Psoas muscle (tissue), 8 donors: ENCODE results near the gene KLF3. TPM values are rescaled to one million over a fixed set of nuclear protein-coding genes. Genes with fewer than 3 reads are reported as not detected.

Source experiments
- ATAC-seq, 4 donors: fragments of 200-7000 bp; cut with Tn5 transposase; one replicate each; pipeline ENCODE4 v1.9.1; 2020; ENCODE audit warnings: moderate library complexity in 3 of 4, mild to moderate bottlenecking in 2 of 4
- DNase-seq, 2 donors: peaks; one replicate each; pipeline ENCODE4 v3.0.0-alpha.2; 2020
- H3K27ac ChIP-seq: fragments of 200-600 bp; one replicate; pipeline ENCODE4 v1.8.0; 2022
- H3K27me3 ChIP-seq, 3 donors: fragments of 200-600 bp in 1 of 3; one replicate each; pipeline versions ENCODE4 v1.6.1 to v1.8.0; 2013 to 2022; ENCODE audit warnings: low read length in 2 of 3, mild to moderate bottlenecking in 2 of 3, moderate library complexity in 1 of 3; ENCODE audit not compliant: insufficient read depth in 3 of 3
- H3K36me3 ChIP-seq, 2 donors: fragments of 200-600 bp in 1 of 2; one replicate each; pipeline versions ENCODE4 v1.6.1 to v1.8.0; 2013 to 2022; ENCODE audit warnings: low read depth in 1 of 2, mild to moderate bottlenecking in 1 of 2, moderate library complexity in 1 of 2; ENCODE audit not compliant: insufficient read depth in 1 of 2
- H3K4me1 ChIP-seq: fragments of 200-600 bp; one replicate; pipeline ENCODE4 v1.8.0; 2022
- H3K4me3 ChIP-seq: fragments of 200-600 bp; one replicate; pipeline ENCODE4 v1.8.0; 2022; ENCODE audit warnings: mild to moderate bottlenecking
- H3K9me3 ChIP-seq: fragments of 200-600 bp; one replicate; pipeline ENCODE4 v1.8.0; 2022
- WGBS, 3 donors: extraction: QIAGEN DNeasy Blood & Tissue Kit; methylation state at CpG; one replicate each; pipeline versions ENCODE4 v1.1.6 to v1.1.7; 2013; 5-methylcytosine and 5-hydroxymethylcytosine counted together
- intact Hi-C, 2 donors: fragments of 100-400 bp; cut with DNase I; formaldehyde crosslinking; loops; one replicate each; pipeline versions ENCODE4 v1.11.0 to v1.14.2; 2022
- polyA plus RNA-seq, 3 donors: library from polyadenylated mRNA; stranded (reverse); fragments of 200-250 nt; gene quantifications; one replicate each; pipeline ENCODE4 v1.2.3, GENCODE V29; 2013
- total RNA-seq, 4 donors: library from RNA; stranded (reverse); fragmentation: NEBNext Ultra II Directional in 2 of 4; extraction: Animal tissue kit (Norgen Biotek cat#: 25700) in 2 of 4; gene quantifications; one replicate each; pipeline versions ENCODE4 v1.2.1 to v1.2.4, GENCODE V29; 2021 to 2023
- TF ChIP-seq, protein P1 (sequence below): fragments of 200-600 bp; IDR thresholded peaks from one replicate; pipeline ENCODE4 v1.8.0; 2022; ENCODE audit warnings: antibody characterized with exemption
- donor health status: healthy with polysubstance abuse.
- donor health status: DM: no; HTN: no; CAD: no; lungs with moderate emphysema.
- donor health status: Bipolar disorder and iron deficiency.
- donor health status: healthy.
- donor health status: DM: yes; HTN: yes; CAD: no.
- donor health status: DM: no; HTN: no; CAD: no.
- donor health status: DM: no; HTN: no; CAD: no.
- donor health status: DM: yes; HTN: yes; CAD: no.

The KLF3 gene
- total and polyA plus RNA-seq, 7 donors: 8.9 to 29.1 (median 14.7) TPM

DNA sequence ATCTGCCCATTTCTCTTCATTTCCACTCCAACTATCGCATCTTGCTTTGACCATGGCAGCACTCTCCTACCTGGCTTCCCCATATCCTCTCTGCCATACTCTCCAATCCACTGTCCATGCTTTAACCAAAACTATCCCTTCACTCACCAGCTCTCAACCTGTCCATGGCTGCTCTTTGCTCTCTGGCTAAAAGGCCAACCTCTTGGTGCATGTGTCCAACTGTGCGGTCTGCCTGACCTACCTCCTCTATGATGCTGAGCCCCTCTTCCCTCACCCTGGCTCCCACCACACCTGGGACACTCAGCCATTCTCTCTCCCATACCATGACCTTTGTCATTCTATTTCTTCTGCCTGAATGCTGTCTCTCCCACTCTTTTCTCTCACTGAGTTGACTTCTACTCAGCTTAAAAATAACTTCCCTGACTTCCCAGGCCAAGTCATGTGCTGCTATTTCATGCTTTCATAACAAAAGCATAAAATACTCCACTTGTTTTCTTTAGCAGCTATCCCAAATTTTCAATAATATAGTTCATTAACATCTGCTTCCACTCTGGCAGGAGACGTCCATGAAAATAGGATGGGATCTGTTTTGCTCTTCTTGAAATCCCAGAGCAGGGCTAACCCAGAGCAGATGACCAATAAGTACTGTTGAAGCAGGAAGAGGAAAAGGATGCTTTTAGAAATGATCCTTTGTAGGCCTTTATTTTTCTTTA lies 29.8 kb upstream of the KLF3 start:
- intact Hi-C loops: no loop called here
- no peak overlapping the region for H3K27ac ChIP-seq
- H3K9me3 ChIP-seq: no peaks in the 10 kb centered on the region
- DNase-seq (no peak), ATAC-seq (no peak)
- H3K4me1 ChIP-seq: no peaks in the 10 kb centered on the region
- H3K36me3 ChIP-seq: no peaks in the 10 kb centered on the region
- no peak overlapping the region for H3K4me3 ChIP-seq
- 72 to 76% (median 73%) methylated on average over 3 of the region's 3 CpGs for WGBS, 3 donors
- H3K27me3 ChIP-seq: no peaks in the 10 kb centered on the region
- TF ChIP-seq, protein P1, sequence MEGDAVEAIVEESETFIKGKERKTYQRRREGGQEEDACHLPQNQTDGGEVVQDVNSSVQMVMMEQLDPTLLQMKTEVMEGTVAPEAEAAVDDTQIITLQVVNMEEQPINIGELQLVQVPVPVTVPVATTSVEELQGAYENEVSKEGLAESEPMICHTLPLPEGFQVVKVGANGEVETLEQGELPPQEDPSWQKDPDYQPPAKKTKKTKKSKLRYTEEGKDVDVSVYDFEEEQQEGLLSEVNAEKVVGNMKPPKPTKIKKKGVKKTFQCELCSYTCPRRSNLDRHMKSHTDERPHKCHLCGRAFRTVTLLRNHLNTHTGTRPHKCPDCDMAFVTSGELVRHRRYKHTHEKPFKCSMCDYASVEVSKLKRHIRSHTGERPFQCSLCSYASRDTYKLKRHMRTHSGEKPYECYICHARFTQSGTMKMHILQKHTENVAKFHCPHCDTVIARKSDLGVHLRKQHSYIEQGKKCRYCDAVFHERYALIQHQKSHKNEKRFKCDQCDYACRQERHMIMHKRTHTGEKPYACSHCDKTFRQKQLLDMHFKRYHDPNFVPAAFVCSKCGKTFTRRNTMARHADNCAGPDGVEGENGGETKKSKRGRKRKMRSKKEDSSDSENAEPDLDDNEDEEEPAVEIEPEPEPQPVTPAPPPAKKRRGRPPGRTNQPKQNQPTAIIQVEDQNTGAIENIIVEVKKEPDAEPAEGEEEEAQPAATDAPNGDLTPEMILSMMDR: no peak

DNA sequence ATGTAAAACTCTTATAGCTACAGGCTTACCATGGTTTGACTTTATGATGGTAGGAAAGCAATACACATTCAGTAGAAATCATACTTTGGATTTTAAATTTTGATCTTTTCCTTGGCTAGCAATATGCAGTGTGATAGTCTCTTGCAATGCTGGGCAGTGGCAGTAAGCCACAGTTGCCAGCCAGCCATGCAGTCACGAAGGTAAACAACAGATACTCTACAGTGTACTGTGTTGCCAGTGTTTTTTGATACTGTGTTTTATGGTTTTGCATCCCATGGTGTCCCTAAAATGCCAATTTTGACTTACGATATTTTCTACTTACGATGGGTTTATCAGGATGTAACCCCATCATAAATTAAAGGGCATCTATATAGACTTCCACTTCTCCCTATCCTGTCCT lies 24.8 kb upstream of the KLF3 start:
- Histone ChIP-seq H3K4me3 (no peak overlapping the region), H3K27me3 (no peaks in the 10 kb centered on the region), H3K4me1 (no peaks in the 10 kb centered on the region), H3K36me3 (no peaks in the 10 kb centered on the region), H3K9me3 (no peaks in the 10 kb centered on the region), H3K27ac (no peak overlapping the region)
- intact Hi-C loops: no loop called here
- no peak for ATAC-seq
- no peak for DNase-seq
- TF ChIP-seq, protein P1: no peak
- 90 to 93% (median 91%) methylated on average over 3 of the region's 3 CpGs for WGBS, 3 donors

DNA sequence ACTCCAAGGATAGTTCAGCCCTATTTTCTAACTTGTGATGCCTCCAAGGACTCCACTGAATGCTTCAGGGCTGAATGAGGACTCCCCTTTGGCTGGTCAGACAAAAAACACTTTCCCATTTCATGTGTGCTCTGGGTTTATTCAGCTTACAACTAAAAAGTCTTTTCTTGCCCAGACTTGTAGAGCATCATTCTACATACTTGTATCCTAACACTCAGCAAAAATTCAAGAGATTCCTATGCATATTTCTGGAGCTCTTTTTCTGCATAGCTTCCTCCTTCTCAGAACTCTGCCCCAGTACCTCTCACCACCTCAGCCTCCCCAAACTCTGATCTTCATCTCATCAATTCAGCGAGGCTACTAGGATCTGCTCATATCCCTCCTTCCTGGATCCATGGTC lies 22.2 kb upstream of the KLF3 start:
- no peak for ATAC-seq
- TF ChIP-seq, protein P1: no peak
- no peaks in the 10 kb centered on the region for H3K36me3 ChIP-seq
- no peaks in the 10 kb centered on the region for H3K27me3 ChIP-seq
- 91 to 97% (median 96%) methylated on average over 1 of the region's 1 CpG for WGBS, 3 donors
- H3K4me1 ChIP-seq: no peaks in the 10 kb centered on the region
- intact Hi-C loops: no loop called here
- H3K9me3 ChIP-seq: no peaks in the 10 kb centered on the region
- H3K27ac ChIP-seq: no peak overlapping the region
- no peak overlapping the region for H3K4me3 ChIP-seq
- DNase-seq: no peak

DNA sequence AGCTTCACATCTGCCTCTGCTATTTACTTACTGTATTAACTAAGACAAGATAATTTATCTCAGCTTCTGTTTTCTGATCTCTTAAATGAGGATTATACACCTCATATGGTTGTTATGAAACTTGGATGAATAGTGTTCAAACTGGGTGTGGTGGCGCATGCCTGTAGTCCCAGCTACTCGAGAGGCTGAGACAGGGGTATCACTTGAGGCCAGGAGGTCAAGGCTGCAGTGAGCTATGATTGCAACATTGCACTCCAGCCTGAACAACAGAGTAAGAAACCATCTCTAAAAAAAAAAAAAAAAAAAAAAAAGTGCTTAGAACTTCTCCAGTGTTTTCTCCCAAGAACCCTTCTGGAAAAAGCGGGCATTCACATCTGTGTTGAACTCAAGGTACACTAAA lies 19.8 kb upstream of the KLF3 start:
- WGBS, 3 donors: 85 to 95% (median 89%) methylated on average over 3 of the region's 3 CpGs
- Histone ChIP-seq H3K9me3 (no peaks in the 10 kb centered on the region), H3K36me3 (no peaks in the 10 kb centered on the region), H3K27me3 (no peaks in the 10 kb centered on the region), H3K4me3 (no peak overlapping the region), H3K27ac (no peak overlapping the region), H3K4me1 (no peaks in the 10 kb centered on the region)
- ATAC-seq: no peak
- intact Hi-C loops: no loop called here
- TF ChIP-seq, protein P1: no peak
- no peak for DNase-seq
